H1 (cell line): ENCODE measurements around the gene ARHGAP25. TPM values are rescaled to one million over a fixed set of nuclear protein-coding genes. Genes with fewer than 3 reads are reported as not detected.

Experiments used
- CTCF ChIA-PET: fragments of 300-600 bp; sonication (Branson Sonifier 250); formaldehyde crosslinking; loops from one replicate; lab custom pipeline; 2021; ENCODE audit not compliant: partially characterized antibody; lab: Charles Lee
- POLR2A ChIA-PET: fragments of 300-600 bp; sonication (Branson Sonifier 250); formaldehyde crosslinking; loops from one replicate; lab custom pipeline; 2021; ENCODE audit warnings: inconsistent platforms; ENCODE audit not compliant: partially characterized antibody; lab: Charles Lee
- DNase-seq, 2 experiments: peaks; one replicate each; pipeline versions ENCODE4 v3.0.0 to v3.0.0-alpha.2; 2010 to 2022; ENCODE audit warnings: low spot score in 2 of 2, low read depth in 1 of 2, mixed read lengths in 1 of 2
- FAIRE-seq: peaks from 2 replicates; lab custom pipeline; 2011; peaks lifted over from hg19 to GRCh38; lab: Jason Lieb, UNC
- H2AFZ ChIP-seq: 2 replicates; pipeline ENCODE4 v1.8.1; 2012; ENCODE audit warnings: low read length, inconsistent platforms
- H2AK5ac ChIP-seq: 2 replicates; pipeline ENCODE4 v1.6.1; 2013; ENCODE audit warnings: low read depth, low read length
- H2BK120ac ChIP-seq: replicated peaks from 2 replicates; pipeline ENCODE3; 2013; ENCODE audit warnings: low read depth, low read length, inconsistent platforms
- H2BK12ac ChIP-seq: 2 replicates; pipeline ENCODE4 v1.6.1; 2013; ENCODE audit warnings: low read depth, low read length
- H2BK15ac ChIP-seq: 2 replicates; pipeline ENCODE4 v1.6.1; 2013; ENCODE audit warnings: low read length
- H2BK20ac ChIP-seq: 2 replicates; pipeline ENCODE4 v1.6.1; 2013; ENCODE audit warnings: low read length
- H2BK5ac ChIP-seq: 2 replicates; pipeline ENCODE4 v1.6.1; 2013; ENCODE audit warnings: low read depth, low read length
- H3K14ac ChIP-seq: 2 replicates; pipeline ENCODE4 v1.6.1; 2013; ENCODE audit warnings: inconsistent platforms; ENCODE audit not compliant: insufficient read length
- H3K18ac ChIP-seq: 2 replicates; pipeline ENCODE4 v1.6.1; 2013; ENCODE audit warnings: low read length; ENCODE audit errors: extremely low read depth
- H3K23ac ChIP-seq: 2 replicates; pipeline ENCODE4 v1.6.1; 2013; ENCODE audit warnings: inconsistent platforms; ENCODE audit not compliant: insufficient read length
- H3K23me2 ChIP-seq: 2 replicates; pipeline ENCODE4 v1.6.1; 2013; ENCODE audit warnings: low read depth, low read length
- H3K27ac ChIP-seq: 2 replicates; pipeline ENCODE4 v1.6.1; 2011; ENCODE audit warnings: low read depth, low read length, inconsistent platforms
- H3K27me3 ChIP-seq, 4 experiments: replicated peaks in 1 of 4; 1 replicate in 1 of 4; 2 replicates in 3 of 4; pipeline versions ENCODE4 v1.6.1 to v1.8.1; 2011 to 2013; ENCODE audit warnings: low read length in 3 of 4, mild to moderate bottlenecking in 3 of 4, inconsistent platforms in 2 of 4, mixed read lengths in 2 of 4, moderate library complexity in 1 of 4; ENCODE audit not compliant: control insufficient read depth in 3 of 4, insufficient read depth in 3 of 4; ENCODE audit errors: extremely low read depth in 1 of 4
- H3K36me3 ChIP-seq, 4 experiments: 2 replicates each; pipeline versions ENCODE4 v1.6.1 to v1.8.1; 2011 to 2013; ENCODE audit warnings: mild to moderate bottlenecking in 4 of 4, low read length in 3 of 4, moderate library complexity in 2 of 4, control low read depth in 1 of 4, inconsistent platforms in 1 of 4; ENCODE audit not compliant: insufficient read depth in 4 of 4, control insufficient read depth in 2 of 4
- H3K4ac ChIP-seq: replicated peaks from 2 replicates; pipeline ENCODE3; 2013; ENCODE audit warnings: low read length, low read depth, mixed read lengths, inconsistent platforms; ENCODE audit not compliant: insufficient read length
- H3K4me1 ChIP-seq, 4 experiments: replicated peaks in 1 of 4; 1 replicate in 1 of 4; 2 replicates in 3 of 4; pipeline versions ENCODE4 v1.6.1 to v1.8.1; 2011 to 2013; ENCODE audit warnings: low read length in 3 of 4, inconsistent platforms in 2 of 4, mixed read lengths in 1 of 4; ENCODE audit not compliant: insufficient read depth in 4 of 4, control insufficient read depth in 3 of 4
- H3K4me2 ChIP-seq, 2 experiments: 2 replicates each; pipeline versions ENCODE4 v1.6.1 to v1.8.1; 2011 to 2013; ENCODE audit warnings: low read depth in 2 of 2, low read length in 2 of 2, control low read depth in 1 of 2, inconsistent platforms in 1 of 2, mild to moderate bottlenecking in 1 of 2; ENCODE audit not compliant: insufficient read depth in 1 of 2
- H3K4me3 ChIP-seq, 4 experiments: fragments of 200-600, 300-600 bp in 1 of 4; sonication (generic), shearing (Covaris generic), sonication (Bioruptor Twin) in 1 of 4; 2 replicates each; pipeline versions ENCODE4 v1.5.1 to v1.8.1; 2011 to 2016; ENCODE audit warnings: low read length in 4 of 4, low read depth in 3 of 4, control low read depth in 2 of 4, inconsistent platforms in 2 of 4, mild to moderate bottlenecking in 2 of 4, mixed read lengths in 1 of 4, moderate library complexity in 1 of 4; ENCODE audit not compliant: insufficient read depth in 2 of 4; ENCODE audit errors: extremely low read depth in 1 of 4
- H3K56ac ChIP-seq: replicated peaks from 2 replicates; pipeline ENCODE3; 2013; ENCODE audit warnings: low read depth, mild to moderate bottlenecking, mixed read lengths, low read length, inconsistent platforms; ENCODE audit not compliant: insufficient read length
- H3K79me1 ChIP-seq: 2 replicates; pipeline ENCODE4 v1.6.1; 2013; ENCODE audit warnings: low read depth, low read length, control low read depth
- H3K79me2 ChIP-seq, 2 experiments: 2 replicates each; pipeline versions ENCODE4 v1.6.1 to v1.8.1; 2012 to 2013; ENCODE audit warnings: low read length in 2 of 2, mild to moderate bottlenecking in 2 of 2, inconsistent platforms in 1 of 2; ENCODE audit not compliant: insufficient read depth in 2 of 2, control insufficient read depth in 1 of 2
- H3K9ac ChIP-seq, 4 experiments: replicated peaks in 1 of 4; 1 replicate in 1 of 4; 2 replicates in 3 of 4; pipeline versions ENCODE4 v1.6.1 to v1.8.1; 2011 to 2013; ENCODE audit warnings: low read depth in 3 of 4, low read length in 3 of 4, control low read depth in 2 of 4, mild to moderate bottlenecking in 2 of 4, moderate library complexity in 2 of 4, inconsistent platforms in 1 of 4; ENCODE audit errors: extremely low read depth in 1 of 4
- H3K9me3 ChIP-seq, 2 experiments: 2 replicates each; pipeline versions ENCODE4 v1.6.1 to v1.8.1; 2012 to 2013; ENCODE audit warnings: mild to moderate bottlenecking in 2 of 2, moderate library complexity in 2 of 2, control low read depth in 1 of 2, inconsistent platforms in 1 of 2, low read depth in 1 of 2, low read length in 1 of 2, mixed read lengths in 1 of 2; ENCODE audit not compliant: insufficient read depth in 2 of 2
- H4K20me1 ChIP-seq, 2 experiments: replicated peaks in 1 of 2; 2 replicates each; pipeline versions ENCODE3 to v1.8.1; 2011 to 2013; ENCODE audit warnings: inconsistent platforms in 2 of 2, low read length in 2 of 2, mild to moderate bottlenecking in 1 of 2; ENCODE audit not compliant: insufficient read depth in 2 of 2, control insufficient read depth in 1 of 2
- H4K5ac ChIP-seq: 2 replicates; pipeline ENCODE4 v1.6.1; 2013; ENCODE audit warnings: low read length, low read depth, mixed read lengths, inconsistent platforms; ENCODE audit not compliant: insufficient read length
- H4K8ac ChIP-seq: 2 replicates; pipeline ENCODE4 v1.8.0; 2013; ENCODE audit warnings: mild to moderate bottlenecking, moderate library complexity, low read length, inconsistent platforms; ENCODE audit not compliant: insufficient read depth; ENCODE audit errors: extremely low read depth
- H4K91ac ChIP-seq: replicated peaks from 2 replicates; pipeline ENCODE3; 2013; ENCODE audit warnings: low read length, mixed read lengths, inconsistent platforms; ENCODE audit not compliant: insufficient read length
- ATF3 ChIP-seq: IDR thresholded peaks from 2 replicates; pipeline ENCODE4 v1.6.1; 2011; ENCODE audit warnings: low read depth, mild to moderate bottlenecking, low read length; ENCODE audit not compliant: insufficient read depth
- CBX5 ChIP-seq: fragments of 300-800, 300-1000 bp; sonication (generic); IDR thresholded peaks from 2 replicates; pipeline ENCODE4 v1.7.1; 2016; ENCODE audit warnings: antibody characterized with exemption, low read length, low read depth
- CBX8 ChIP-seq: fragments of 300-800, 300-1000 bp; sonication (generic); IDR thresholded peaks from 2 replicates; pipeline ENCODE4 v1.7.1; 2016; ENCODE audit warnings: low read depth, low read length, borderline replicate concordance
- CTBP2 ChIP-seq: IDR thresholded peaks from 2 replicates; pipeline ENCODE4 v1.7.0; 2011; ENCODE audit warnings: borderline replicate concordance, mild to moderate bottlenecking, moderate library complexity, mixed read lengths, low read length; ENCODE audit not compliant: insufficient read depth, insufficient read length
- EP300 ChIP-seq, 2 experiments: IDR thresholded peaks; 1 replicate in 1 of 2; 2 replicates in 1 of 2; pipeline ENCODE4 v1.6.1; 2011 to 2012; ENCODE audit warnings: low read depth in 2 of 2, low read length in 2 of 2, mild to moderate bottlenecking in 2 of 2, borderline replicate concordance in 1 of 2, inconsistent platforms in 1 of 2, moderate library complexity in 1 of 2
- MAFK ChIP-seq: IDR thresholded peaks from 2 replicates; pipeline ENCODE4 v1.6.1; 2012; ENCODE audit warnings: low read depth, mild to moderate bottlenecking, improper control_type of control experiment, low read length
- RAD21 ChIP-seq, 2 experiments: IDR thresholded peaks in 1 of 2; conservative IDR thresholded peaks in 1 of 2; 2 replicates each; pipeline ENCODE4 v1.6.1; 2011; ENCODE audit warnings: low read depth in 2 of 2, low read length in 2 of 2, improper control_type of control experiment in 1 of 2, inconsistent platforms in 1 of 2, mild to moderate bottlenecking in 1 of 2, moderate library complexity in 1 of 2
- SAP30 ChIP-seq: fragments of 300-600 bp; sonication (generic); IDR thresholded peaks from 2 replicates; pipeline ENCODE4 v1.7.1; 2012; ENCODE audit warnings: low read length, moderate library complexity, mild to moderate bottlenecking, inconsistent platforms; ENCODE audit not compliant: insufficient read depth, insufficient replicate concordance
- USF2 ChIP-seq: IDR thresholded peaks from 2 replicates; pipeline ENCODE4 v1.6.1; 2011; ENCODE audit warnings: low read length, improper control_type of control experiment
- YY1 ChIP-seq: IDR thresholded peaks from 2 replicates; pipeline ENCODE4 v1.6.1; 2011; ENCODE audit warnings: low read depth, mild to moderate bottlenecking, low read length
- WGBS, 2 experiments: shearing (Covaris generic) in 1 of 2; methylation state at CpG; one replicate each; pipeline versions ENCODE4 v1.1.6 to v1.1.7; 2013 to 2015; ENCODE audit warnings: low lambda C conversion rate in 2 of 2, mixed read lengths in 2 of 2, inconsistent platforms in 1 of 2, low coverage in 1 of 2, missing lambda C conversion rate in 1 of 2; ENCODE audit not compliant: insufficient replicate concordance in 2 of 2, insufficient coverage in 1 of 2, insufficient read length in 1 of 2; ENCODE audit errors: extremely low coverage in 1 of 2, missing lambda C conversion rate in 1 of 2; 5-methylcytosine and 5-hydroxymethylcytosine counted together
- polyA plus RNA-seq, 7 experiments: library from polyadenylated mRNA; depleted of rRNA in 3 of 7; stranded (reverse) in 5 of 7; unstranded in 2 of 7; fragments of >200 nt in 5 of 7; fragments of 200-250 nt in 2 of 7; gene quantifications; 1 replicate in 5 of 7; 2 replicates in 1 of 7; 4 replicates in 1 of 7; pipeline versions ENCODE4 v1.2.1 to v1.2.3, GENCODE V29; 2011 to 2013; ENCODE audit warnings: missing spikeins in 2 of 7, mixed read lengths in 2 of 7
- total RNA-seq: library from RNA; stranded (reverse); fragmentation: NEBNext Ultra II Directional; extraction: Animal tissue kit (Norgen Biotek cat#: 25700); gene quantifications from 2 replicates; pipeline ENCODE4 v1.2.1, GENCODE V29; 2021

The ARHGAP25 gene
- total and polyA plus RNA-seq, 2 of the 8 experiments (the other 6 are each of a cell fraction or from before 2014, with no cell fraction given): 1.00 to 1.2 TPM

GRCh38 chr2:68709421-68709911, 25.1 kb upstream of the ARHGAP25 start:
- Histone ChIP-seq H3K4me1 (peaks cover 0 to 2% (median 1%) of the 10 kb centered on the region in 4 experiments; a peak in 2 of 7 replicates), H3K23ac (no peak overlapping the region), H4K20me1 (no peaks in the 10 kb centered on the region), H4K5ac (no peak overlapping the region), H2BK5ac (no peak overlapping the region), H3K27me3 (no peaks in the 10 kb centered on the region), H2BK20ac (no peak overlapping the region), H3K79me1 (no peaks in the 10 kb centered on the region), H2BK120ac (no peak overlapping the region), H3K14ac (no peak overlapping the region), H4K91ac (no peak overlapping the region), H2BK15ac (no peak overlapping the region), H3K23me2 (no peaks in the 10 kb centered on the region; the same call in 1 of the 2 replicates), H3K9ac (no peak overlapping the region), H3K27ac (no peak overlapping the region), H3K4me3 (no peak overlapping the region), H3K4ac (no peak overlapping the region), H3K36me3 (no peaks in the 10 kb centered on the region), H3K18ac (no peak overlapping the region), H2AK5ac (no peak overlapping the region), H3K4me2 (no peak overlapping the region; a peak in 1 of 4 replicates), H4K8ac (no peak overlapping the region), H3K9me3 (no peaks in the 10 kb centered on the region), H3K56ac (no peak overlapping the region), H2BK12ac (no peak overlapping the region; the same call in 1 of the 2 replicates), H2AFZ (peak overlapping the region; percentile 99), H3K79me2 (no peaks in the 10 kb centered on the region)
- FAIRE-seq: peak; percentile 85
- DNase-seq: peak in 1 of 2 experiments; percentile 52
- 51% methylated on average over 5 of the region's 5 CpGs; no CpG with 5 or more reads in 1 of the 2 experiments for WGBS, 2 experiments
- ChIA-PET POLR2A (interaction anchor here (0.7 to 1.4 kb wide), 2 partner anchors 18 to 30 kb away, joined by 3 read pairs; no protein-coding TSS in a partner anchor), CTCF (interaction anchor here (0.6 to 4.6 kb wide), 58 partner anchors 8 to 295 kb away, joined by 3 to 30 read pairs (median 4); partner anchors contain the start of genes FBXO48 and PROKR1)
- TF ChIP-seq CBX5 (no peak), MAFK (no peak), USF2 (no peak), RAD21 (IDR thresholded peaks at IDR 0.05 in 1 of 2, conservative IDR thresholded peaks at IDR 0.05 in 1 of 2; ENCODE audit: low read depth in 2 of 2, low read length in 2 of 2) (peak; percentile 54 to 69), CBX8 (no peak), EP300 (IDR thresholded peaks at IDR 0.05; ENCODE audit: borderline replicate concordance in 1 of 2, low read depth in 2 of 2, low read length in 2 of 2) (no peak), ATF3 (no peak), CTBP2 (no peak), YY1 (0 out of 2 replicates have a peak, but pooled peaks have one; percentile 48), SAP30 (no peak)
